ENCODE data around the gene KLK2. TPM values are rescaled to one million over a fixed set of nuclear protein-coding genes. Genes with fewer than 3 reads are reported as not detected.

Gene KLK2
- total RNA-seq, 2 donors from 2014 or later: 3,344 to 10,024 TPM

DNA sequence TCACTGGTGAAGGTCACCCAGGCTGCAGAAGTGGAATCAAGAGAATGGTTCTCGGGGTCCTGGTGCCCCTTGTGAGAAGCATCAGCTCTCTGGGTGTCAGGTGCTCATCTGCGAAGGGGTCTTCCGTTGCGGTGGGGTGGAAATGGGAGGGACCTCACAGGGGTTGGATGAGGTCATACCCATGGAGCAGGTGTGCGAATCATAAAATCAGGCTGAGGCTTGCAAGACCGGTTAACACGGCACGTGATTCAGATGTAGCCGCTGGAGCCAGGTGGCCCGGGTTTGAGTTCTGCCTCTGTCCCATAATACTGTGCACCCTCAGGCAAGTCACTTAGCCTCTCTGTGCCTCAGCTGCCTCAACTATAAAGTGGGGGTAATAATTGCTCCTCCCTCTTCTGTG, 35.9 kb upstream of the KLK2 start:
- 68% methylated on average over 10 of the region's 10 CpGs for WGBS
- intact Hi-C loops (cut with DNase I): no loop called here
- peaks cover 8% of the 10 kb centered on the region for H3K4me1 ChIP-seq (replicated peaks)
- peak; percentile 51 for DNase-seq (ENCODE audit: low spot score)
- H3K9me3 ChIP-seq: no peaks in the 10 kb centered on the region
- peak overlapping the region; percentile 92 for H3K27ac ChIP-seq
- H3K4me3 ChIP-seq: no peak overlapping the region
- H3K27me3 ChIP-seq (replicated peaks; ENCODE audit: insufficient read depth): no peaks in the 10 kb centered on the region
- H3K36me3 ChIP-seq: no peaks in the 10 kb centered on the region
- TF ChIP-seq POLR2AphosphoS5 (IDR thresholded peaks at IDR 0.05) (peak; percentile 40), POLR2A (IDR thresholded peaks at IDR 0.05) (no peak), CTCF (IDR thresholded peaks at IDR 0.05) (no peak)

GRCh38 chr19:50838239-50838638, 35.0 kb upstream of the KLK2 start:
- peak; percentile 44 for DNase-seq (ENCODE audit: low spot score)
- 20% methylated on average over 6 of the region's 6 CpGs for WGBS
- Histone ChIP-seq H3K27me3 (replicated peaks; ENCODE audit: insufficient read depth) (no peaks in the 10 kb centered on the region), H3K36me3 (no peaks in the 10 kb centered on the region), H3K9me3 (no peaks in the 10 kb centered on the region), H3K4me3 (no peak overlapping the region), H3K4me1 (replicated peaks) (peaks cover 8% of the 10 kb centered on the region), H3K27ac (peak overlapping the region; percentile 92)
- TF ChIP-seq POLR2A (IDR thresholded peaks at IDR 0.05) (no peak), POLR2AphosphoS5 (IDR thresholded peaks at IDR 0.05) (peak; percentile 45), CTCF (IDR thresholded peaks at IDR 0.05) (peak in 3 of 4 experiments; percentile 26 to 70 (median 44))
- intact Hi-C loops (cut with DNase I): no loop called here

GRCh38 chr19:50839712-50840655, 33.3 kb upstream of the KLK2 start:
- intact Hi-C loops (cut with DNase I): no loop called here
- WGBS: 74% methylated on average over 10 of the region's 10 CpGs
- Histone ChIP-seq H3K4me1 (replicated peaks) (peaks cover 8% of the 10 kb centered on the region), H3K27ac (peak overlapping the region; percentile 92), H3K9me3 (no peaks in the 10 kb centered on the region), H3K4me3 (no peak overlapping the region), H3K27me3 (replicated peaks; ENCODE audit: insufficient read depth) (no peaks in the 10 kb centered on the region), H3K36me3 (no peaks in the 10 kb centered on the region)
- DNase-seq (ENCODE audit: low spot score): no peak
- TF ChIP-seq CTCF (IDR thresholded peaks at IDR 0.05) (no peak), POLR2AphosphoS5 (IDR thresholded peaks at IDR 0.05) (no peak), POLR2A (IDR thresholded peaks at IDR 0.05) (no peak)

GRCh38 chr19:50842130-50842529, 31.1 kb upstream of the KLK2 start:
- DNase-seq (ENCODE audit: low spot score): peak; percentile 40
- Histone ChIP-seq H3K4me3 (no peak overlapping the region), H3K36me3 (no peaks in the 10 kb centered on the region), H3K27me3 (replicated peaks; ENCODE audit: insufficient read depth) (no peaks in the 10 kb centered on the region), H3K27ac (peak overlapping the region; percentile 92), H3K9me3 (no peaks in the 10 kb centered on the region), H3K4me1 (replicated peaks) (no peaks in the 10 kb centered on the region)
- no peak for TF ChIP-seq POLR2A (IDR thresholded peaks at IDR 0.05)
- TF ChIP-seq CTCF (IDR thresholded peaks at IDR 0.05): no peak
- TF ChIP-seq POLR2AphosphoS5 (IDR thresholded peaks at IDR 0.05): peak; percentile 82
- intact Hi-C loops (cut with DNase I): no loop called here
- WGBS: 55% methylated on average over 6 of the region's 6 CpGs

- Histone ChIP-seq H3K4me3 (no peak overlapping the region), H3K4me1 (replicated peaks) (no peaks in the 10 kb centered on the region), H3K36me3 (no peaks in the 10 kb centered on the region), H3K27ac (peak overlapping the region; percentile 92), H3K27me3 (replicated peaks; ENCODE audit: insufficient read depth) (no peaks in the 10 kb centered on the region), H3K9me3 (no peaks in the 10 kb centered on the region)
- no peak for DNase-seq (ENCODE audit: low spot score)
- WGBS: 94% methylated on average over 2 of the region's 2 CpGs
- intact Hi-C loops (cut with DNase I): no loop called here
- no peak for TF ChIP-seq POLR2A (IDR thresholded peaks at IDR 0.05)
- no peak for TF ChIP-seq POLR2AphosphoS5 (IDR thresholded peaks at IDR 0.05)
- no peak for TF ChIP-seq CTCF (IDR thresholded peaks at IDR 0.05)
Measured at GRCh38 chr19:50843205-50843604, 30.0 kb upstream of the KLK2 start.

Data from prostate gland (tissue), 2 donors.